SK-N-SH (cell line): ENCODE data around the gene CAPN5. TPM values are rescaled to one million over a fixed set of nuclear protein-coding genes. Genes with fewer than 3 reads are reported as not detected.

Experiments used
- CTCF ChIA-PET: fragments of 300-600, 350-600 bp; formaldehyde crosslinking; extraction: SDS; loops from one replicate; lab custom pipeline; 2021; lab: Yijun Ruan, JAX
- POLR2A ChIA-PET: fragments of 350-600 bp; sonication (Branson Sonifier 250); formaldehyde crosslinking; extraction: SDS; loops from one replicate; lab custom pipeline; 2020; ENCODE audit warnings: antibody characterized with exemption, inconsistent platforms; lab: Yijun Ruan, JAX
- DNase-seq: peaks from one replicate; pipeline ENCODE4 v3.0.0; 2012
- H2AFZ ChIP-seq: fragments of 200-600 bp; sonication (generic); 2 replicates; pipeline ENCODE4 v1.8.1; 2016; ENCODE audit warnings: antibody characterized with exemption, mild to moderate bottlenecking, low read depth
- H3F3A ChIP-seq: fragments of 200-600 bp; sonication (generic); replicated peaks from 2 replicates; pipeline ENCODE3; 2016; ENCODE audit warnings: antibody characterized with exemption, mild to moderate bottlenecking; ENCODE audit not compliant: insufficient read depth
- H3K27ac ChIP-seq, 2 experiments: fragments of 200-500 bp in 1 of 2; fragments of 200-600 bp in 1 of 2; sonication (Bioruptor generic) in 1 of 2; sonication (generic), shearing (Covaris generic) in 1 of 2; 2 replicates each; pipeline versions ENCODE4 v1.5.1 to v1.6.1; 2014 to 2016; ENCODE audit warnings: low read depth in 2 of 2, inconsistent platforms in 1 of 2, low read length in 1 of 2, mild to moderate bottlenecking in 1 of 2, mixed read lengths in 1 of 2
- H3K27me3 ChIP-seq: fragments of 200-600 bp; sonication (generic), shearing (Covaris generic); 2 replicates; pipeline ENCODE4 v1.6.1; 2016; ENCODE audit warnings: mixed run types; ENCODE audit not compliant: insufficient read depth
- H3K36me3 ChIP-seq, 2 experiments: fragments of 200-500 bp in 1 of 2; fragments of 200-600 bp in 1 of 2; sonication (Bioruptor generic) in 1 of 2; sonication (generic) in 1 of 2; replicated peaks in 1 of 2; 2 replicates each; pipeline versions ENCODE3 to v1.5.1; 2014 to 2016; ENCODE audit warnings: low read length in 1 of 2, mild to moderate bottlenecking in 1 of 2; ENCODE audit not compliant: insufficient read depth in 2 of 2, control insufficient read depth in 1 of 2
- H3K4me1 ChIP-seq, 2 experiments: fragments of 200-500 bp in 1 of 2; fragments of 200-600 bp in 1 of 2; sonication (Bioruptor generic) in 1 of 2; sonication (generic), shearing (Covaris generic) in 1 of 2; 2 replicates each; pipeline versions ENCODE4 v1.5.1 to v1.6.1; 2014 to 2016; ENCODE audit warnings: low read depth in 1 of 2, low read length in 1 of 2, mixed run types in 1 of 2; ENCODE audit not compliant: insufficient read depth in 2 of 2, control insufficient read depth in 1 of 2
- H3K4me2 ChIP-seq: fragments of 200-600 bp; sonication (generic), shearing (Covaris generic); 2 replicates; pipeline ENCODE4 v1.6.1; 2017; ENCODE audit warnings: mixed run types
- H3K4me3 ChIP-seq, 2 experiments: fragments of 200-500 bp in 1 of 2; fragments of 200-600 bp in 1 of 2; sonication (Bioruptor generic) in 1 of 2; sonication (generic), shearing (Covaris generic) in 1 of 2; 2 replicates each; pipeline versions ENCODE4 v1.5.1 to v1.8.1; 2014 to 2016; ENCODE audit warnings: low read depth in 2 of 2, inconsistent platforms in 1 of 2, low read length in 1 of 2, mild to moderate bottlenecking in 1 of 2, mixed read lengths in 1 of 2, moderate library complexity in 1 of 2
- H3K79me2 ChIP-seq: fragments of 200-600 bp; sonication (generic); 2 replicates; pipeline ENCODE4 v1.8.1; 2017; ENCODE audit warnings: mild to moderate bottlenecking; ENCODE audit not compliant: insufficient read depth
- H3K9ac ChIP-seq: fragments of 200-600 bp; sonication (generic); 2 replicates; pipeline ENCODE4 v1.6.1; 2017; ENCODE audit warnings: mixed run types
- H3K9me2 ChIP-seq: fragments of 200-600 bp; sonication (generic); 2 replicates; pipeline ENCODE4 v1.6.1; 2017; ENCODE audit warnings: mixed run types
- H3K9me3 ChIP-seq: fragments of 200-600 bp; sonication (generic); 2 replicates; pipeline ENCODE4 v1.6.1; 2017; ENCODE audit warnings: mixed run types, mild to moderate bottlenecking, moderate library complexity
- H4K20me1 ChIP-seq: fragments of 200-600 bp; sonication (generic); 2 replicates; pipeline ENCODE4 v1.6.1; 2017; ENCODE audit warnings: mild to moderate bottlenecking, mixed run types; ENCODE audit not compliant: insufficient read depth
- EP300 ChIP-seq, 2 experiments: IDR thresholded peaks; 2 replicates each; pipeline versions ENCODE4 v1.4.0 to v1.6.1; 2012; ENCODE audit warnings: borderline replicate concordance in 1 of 2, low read depth in 1 of 2, low read length in 1 of 2
- FOXM1 ChIP-seq: IDR thresholded peaks from 2 replicates; pipeline ENCODE4 v1.4.0; 2012; ENCODE audit warnings: low read depth, mild to moderate bottlenecking
- JUND ChIP-seq: IDR thresholded peaks from 2 replicates; pipeline ENCODE4 v1.4.0; 2012
- MAX ChIP-seq: IDR thresholded peaks from 2 replicates; pipeline ENCODE4 v1.4.0; 2012; ENCODE audit warnings: low read depth
- MXI1 ChIP-seq: IDR thresholded peaks from 2 replicates; pipeline ENCODE4 v1.6.1; 2012; ENCODE audit warnings: mild to moderate bottlenecking, low read depth, low read length, improper control_type of control experiment
- NFIC ChIP-seq: IDR thresholded peaks from 2 replicates; pipeline ENCODE4 v1.4.0; 2012; ENCODE audit warnings: borderline replicate concordance
- NRF1 ChIP-seq: IDR thresholded peaks from 2 replicates; pipeline ENCODE4 v1.6.1; 2012; ENCODE audit warnings: low read depth, mild to moderate bottlenecking, low read length
- YY1 ChIP-seq: IDR thresholded peaks from 2 replicates; pipeline ENCODE4 v1.4.0; 2012; ENCODE audit warnings: low read depth, mild to moderate bottlenecking
- WGBS: methylation state at CpG from one replicate; pipeline ENCODE4 v1.1.6; 2017; ENCODE audit warnings: low lambda C conversion rate; 5-methylcytosine and 5-hydroxymethylcytosine counted together
- polyA plus RNA-seq, 3 experiments: library from polyadenylated mRNA; depleted of rRNA; stranded (reverse); fragments of >200 nt; gene quantifications; 2 replicates each; pipeline ENCODE4 v1.2.3, GENCODE V29; 2012
- TF ChIP-seq, protein P1 (sequence below): IDR thresholded peaks from 2 replicates; pipeline ENCODE4 v1.4.0; 2012; ENCODE audit warnings: low read depth, borderline replicate concordance
- TF ChIP-seq, protein P2 (sequence below): IDR thresholded peaks from 2 replicates; pipeline ENCODE4; 2012
- TF ChIP-seq, protein P3 (sequence below): fragments of 200-600 bp; sonication (generic); IDR thresholded peaks from 2 replicates; pipeline ENCODE4 v1.6.1; 2017; ENCODE audit warnings: antibody characterized with exemption, mild to moderate bottlenecking, moderate library complexity

Gene CAPN5
- polyA plus RNA-seq, 1 of the 3 experiments (the other 2 are of a cell fraction) = 33.1 TPM

DNA sequence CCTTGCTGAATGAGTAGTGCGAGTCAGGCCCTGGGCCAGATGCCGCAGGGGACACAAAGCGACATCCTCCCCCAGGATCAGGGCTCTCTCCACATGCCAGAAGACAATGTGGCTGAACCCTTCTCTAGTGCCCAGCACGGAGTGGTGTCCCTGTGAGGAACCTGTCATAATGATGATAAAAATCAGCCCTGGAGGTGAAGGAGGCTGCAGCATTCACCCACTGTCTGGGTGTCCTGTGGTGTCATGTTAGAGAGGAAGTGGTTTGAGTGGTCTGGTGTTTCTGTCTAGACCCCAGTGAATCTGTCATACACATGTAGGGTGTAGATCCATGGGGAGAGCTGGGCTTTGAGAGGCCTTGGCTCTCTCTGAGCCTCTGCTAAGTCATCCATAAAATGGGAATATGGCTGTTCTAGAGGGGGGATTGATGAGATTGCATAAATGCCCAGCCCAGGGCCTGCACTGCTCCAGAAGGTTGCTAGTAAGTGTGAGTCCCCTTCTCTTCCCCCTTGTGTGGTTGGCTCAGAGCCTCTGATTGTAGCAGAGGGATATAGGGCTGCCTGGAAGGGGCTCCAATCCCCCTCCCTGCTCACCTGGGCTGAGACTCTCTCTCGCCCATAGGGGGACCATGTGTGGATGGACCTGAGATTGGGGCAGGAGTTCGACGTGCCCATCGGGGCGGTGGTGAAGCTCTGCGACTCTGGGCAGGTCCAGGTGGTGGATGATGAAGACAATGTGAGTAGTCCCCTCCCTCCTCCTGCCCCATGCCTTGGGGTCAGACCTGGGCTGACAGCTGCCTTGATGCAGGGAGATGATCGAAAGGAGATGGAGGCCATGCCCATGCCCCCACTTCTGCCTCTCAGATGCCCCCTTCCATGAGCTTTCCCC lies 75.6 kb downstream of the CAPN5 start (continued):
- no peak for TF ChIP-seq MAX
- TF ChIP-seq, protein P1, sequence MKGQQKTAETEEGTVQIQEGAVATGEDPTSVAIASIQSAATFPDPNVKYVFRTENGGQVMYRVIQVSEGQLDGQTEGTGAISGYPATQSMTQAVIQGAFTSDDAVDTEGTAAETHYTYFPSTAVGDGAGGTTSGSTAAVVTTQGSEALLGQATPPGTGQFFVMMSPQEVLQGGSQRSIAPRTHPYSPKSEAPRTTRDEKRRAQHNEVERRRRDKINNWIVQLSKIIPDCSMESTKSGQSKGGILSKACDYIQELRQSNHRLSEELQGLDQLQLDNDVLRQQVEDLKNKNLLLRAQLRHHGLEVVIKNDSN = no peak
- TF ChIP-seq, all 33 proteins: peak for 0

DNA sequence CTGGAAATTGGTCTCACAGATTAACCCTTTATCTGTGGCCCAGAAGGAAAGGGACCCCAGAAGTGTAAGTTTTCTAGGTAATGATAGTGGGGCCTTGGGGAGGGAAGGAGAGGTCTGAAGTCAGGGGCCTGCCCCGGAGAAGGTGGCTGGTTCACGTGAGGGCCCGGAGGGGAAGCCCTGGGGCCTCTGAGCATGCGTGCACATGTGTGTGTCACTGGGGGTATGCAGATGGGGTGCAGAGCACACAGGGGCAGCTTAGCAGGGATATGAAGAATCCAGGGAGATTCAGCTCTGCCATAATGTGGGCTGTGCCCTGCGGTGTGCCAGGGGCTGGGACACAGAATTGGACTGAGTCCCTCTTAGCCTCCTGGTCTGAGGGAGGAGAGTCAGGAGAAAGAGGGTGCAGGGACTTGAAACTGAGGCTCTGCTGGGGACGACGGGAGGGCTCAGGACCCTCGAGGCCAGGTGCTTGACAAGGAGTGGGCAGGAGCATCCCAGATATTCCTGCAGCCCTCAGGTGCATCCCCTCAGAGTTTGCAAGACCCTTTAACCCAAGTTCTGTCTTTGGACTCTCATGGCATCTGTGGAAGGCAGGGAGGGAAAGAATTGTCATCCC lies 76.7 kb downstream of the CAPN5 start:
- 71% methylated on average over 8 of the region's 8 CpGs for WGBS
- H3K9me2 ChIP-seq = no peaks in the 10 kb centered on the region
- no peak overlapping the region for H2AFZ ChIP-seq
- peaks cover 0 to 40% of the 10 kb centered on the region in 2 experiments; a peak in 1 of 4 replicates for H3K4me1 ChIP-seq
- ChIA-PET CTCF (interaction anchor here (1.5 to 3.4 kb wide), 2 partner anchors 16 to 44 kb away, joined by 6 to 16 read pairs; partner anchors contain the start of gene MYO7A), POLR2A (no interaction called here)
- no peaks in the 10 kb centered on the region for H3F3A ChIP-seq
- H3K27me3 ChIP-seq = no peaks in the 10 kb centered on the region
- TF ChIP-seq FOXM1 (no peak), MXI1 (no peak), NRF1 (no peak), JUND (no peak), YY1 (no peak), NFIC (no peak), MAX (no peak), EP300 (IDR thresholded peaks at IDR 0.05; ENCODE audit: borderline replicate concordance in 1 of 2, low read depth in 1 of 2, low read length in 1 of 2) (no peak)
- TF ChIP-seq, protein P1 = no peak
- TF ChIP-seq, protein P2, sequence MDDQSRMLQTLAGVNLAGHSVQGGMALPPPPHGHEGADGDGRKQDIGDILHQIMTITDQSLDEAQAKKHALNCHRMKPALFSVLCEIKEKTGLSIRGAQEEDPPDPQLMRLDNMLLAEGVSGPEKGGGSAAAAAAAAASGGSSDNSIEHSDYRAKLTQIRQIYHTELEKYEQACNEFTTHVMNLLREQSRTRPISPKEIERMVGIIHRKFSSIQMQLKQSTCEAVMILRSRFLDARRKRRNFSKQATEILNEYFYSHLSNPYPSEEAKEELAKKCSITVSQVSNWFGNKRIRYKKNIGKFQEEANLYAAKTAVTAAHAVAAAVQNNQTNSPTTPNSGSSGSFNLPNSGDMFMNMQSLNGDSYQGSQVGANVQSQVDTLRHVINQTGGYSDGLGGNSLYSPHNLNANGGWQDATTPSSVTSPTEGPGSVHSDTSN = no peak
- TF ChIP-seq, protein P3, sequence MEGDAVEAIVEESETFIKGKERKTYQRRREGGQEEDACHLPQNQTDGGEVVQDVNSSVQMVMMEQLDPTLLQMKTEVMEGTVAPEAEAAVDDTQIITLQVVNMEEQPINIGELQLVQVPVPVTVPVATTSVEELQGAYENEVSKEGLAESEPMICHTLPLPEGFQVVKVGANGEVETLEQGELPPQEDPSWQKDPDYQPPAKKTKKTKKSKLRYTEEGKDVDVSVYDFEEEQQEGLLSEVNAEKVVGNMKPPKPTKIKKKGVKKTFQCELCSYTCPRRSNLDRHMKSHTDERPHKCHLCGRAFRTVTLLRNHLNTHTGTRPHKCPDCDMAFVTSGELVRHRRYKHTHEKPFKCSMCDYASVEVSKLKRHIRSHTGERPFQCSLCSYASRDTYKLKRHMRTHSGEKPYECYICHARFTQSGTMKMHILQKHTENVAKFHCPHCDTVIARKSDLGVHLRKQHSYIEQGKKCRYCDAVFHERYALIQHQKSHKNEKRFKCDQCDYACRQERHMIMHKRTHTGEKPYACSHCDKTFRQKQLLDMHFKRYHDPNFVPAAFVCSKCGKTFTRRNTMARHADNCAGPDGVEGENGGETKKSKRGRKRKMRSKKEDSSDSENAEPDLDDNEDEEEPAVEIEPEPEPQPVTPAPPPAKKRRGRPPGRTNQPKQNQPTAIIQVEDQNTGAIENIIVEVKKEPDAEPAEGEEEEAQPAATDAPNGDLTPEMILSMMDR = no peak
- H3K4me3 ChIP-seq = no peak overlapping the region
- H3K79me2 ChIP-seq = no peaks in the 10 kb centered on the region
- H3K9me3 ChIP-seq = no peaks in the 10 kb centered on the region
- H3K27ac ChIP-seq = no peak overlapping the region
- no peaks in the 10 kb centered on the region for H4K20me1 ChIP-seq
- H3K4me2 ChIP-seq = no peak overlapping the region
- DNase-seq = no peak
- H3K36me3 ChIP-seq = no peaks in the 10 kb centered on the region
- H3K9ac ChIP-seq = no peak overlapping the region
